ENCODE results near the gene FNDC3B.

- no peak for TF ChIP-seq CTCF (IDR thresholded peaks at IDR 0.05)
- TF ChIP-seq EHMT2 (IDR thresholded peaks at IDR 0.05; ENCODE audit: low read depth) = no peak
- TF ChIP-seq GATA3 (IDR thresholded peaks at IDR 0.05; ENCODE audit: borderline replicate concordance) = no peak
- no peak for TF ChIP-seq POLR2A (IDR thresholded peaks at IDR 0.05; ENCODE audit: low read length)
- no peak for TF ChIP-seq TP53 (CRISPR knock-in tag; IDR thresholded peaks at IDR 0.05)
- TF ChIP-seq NPAS2 (CRISPR knock-in tag; IDR thresholded peaks at IDR 0.05; ENCODE audit: borderline replicate concordance) = no peak
- no peak for TF ChIP-seq ZSCAN20 (CRISPR knock-in tag; IDR thresholded peaks at IDR 0.05)
- TF ChIP-seq, protein P1, sequence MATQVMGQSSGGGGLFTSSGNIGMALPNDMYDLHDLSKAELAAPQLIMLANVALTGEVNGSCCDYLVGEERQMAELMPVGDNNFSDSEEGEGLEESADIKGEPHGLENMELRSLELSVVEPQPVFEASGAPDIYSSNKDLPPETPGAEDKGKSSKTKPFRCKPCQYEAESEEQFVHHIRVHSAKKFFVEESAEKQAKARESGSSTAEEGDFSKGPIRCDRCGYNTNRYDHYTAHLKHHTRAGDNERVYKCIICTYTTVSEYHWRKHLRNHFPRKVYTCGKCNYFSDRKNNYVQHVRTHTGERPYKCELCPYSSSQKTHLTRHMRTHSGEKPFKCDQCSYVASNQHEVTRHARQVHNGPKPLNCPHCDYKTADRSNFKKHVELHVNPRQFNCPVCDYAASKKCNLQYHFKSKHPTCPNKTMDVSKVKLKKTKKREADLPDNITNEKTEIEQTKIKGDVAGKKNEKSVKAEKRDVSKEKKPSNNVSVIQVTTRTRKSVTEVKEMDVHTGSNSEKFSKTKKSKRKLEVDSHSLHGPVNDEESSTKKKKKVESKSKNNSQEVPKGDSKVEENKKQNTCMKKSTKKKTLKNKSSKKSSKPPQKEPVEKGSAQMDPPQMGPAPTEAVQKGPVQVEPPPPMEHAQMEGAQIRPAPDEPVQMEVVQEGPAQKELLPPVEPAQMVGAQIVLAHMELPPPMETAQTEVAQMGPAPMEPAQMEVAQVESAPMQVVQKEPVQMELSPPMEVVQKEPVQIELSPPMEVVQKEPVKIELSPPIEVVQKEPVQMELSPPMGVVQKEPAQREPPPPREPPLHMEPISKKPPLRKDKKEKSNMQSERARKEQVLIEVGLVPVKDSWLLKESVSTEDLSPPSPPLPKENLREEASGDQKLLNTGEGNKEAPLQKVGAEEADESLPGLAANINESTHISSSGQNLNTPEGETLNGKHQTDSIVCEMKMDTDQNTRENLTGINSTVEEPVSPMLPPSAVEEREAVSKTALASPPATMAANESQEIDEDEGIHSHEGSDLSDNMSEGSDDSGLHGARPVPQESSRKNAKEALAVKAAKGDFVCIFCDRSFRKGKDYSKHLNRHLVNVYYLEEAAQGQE (IDR thresholded peaks at IDR 0.05) = no peak
- no peak for TF ChIP-seq PHF8 (IDR thresholded peaks at IDR 0.05; ENCODE audit: borderline replicate concordance, low read depth)
- TF ChIP-seq, protein P2, sequence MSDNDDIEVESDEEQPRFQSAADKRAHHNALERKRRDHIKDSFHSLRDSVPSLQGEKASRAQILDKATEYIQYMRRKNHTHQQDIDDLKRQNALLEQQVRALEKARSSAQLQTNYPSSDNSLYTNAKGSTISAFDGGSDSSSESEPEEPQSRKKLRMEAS (IDR thresholded peaks at IDR 0.05) = no peak
- no peak for TF ChIP-seq MYC (IDR thresholded peaks at IDR 0.05; ENCODE audit: borderline replicate concordance, low read length)
- TF ChIP-seq CBX8 (IDR thresholded peaks at IDR 0.05) = no peak
- no peak for TF ChIP-seq EP300 (IDR thresholded peaks at IDR 0.05)
- no peak for TF ChIP-seq RFX5 (IDR thresholded peaks at IDR 0.05)
Measured at GRCh38 chr3:172125053-172125452, 85.7 kb downstream of the FNDC3B start.

Data from A549 (cell line).